GM18870 (cell line): ENCODE data around the gene HLX.

Experiments used
- ATAC-seq: cut with Tn5 transposase; IDR thresholded peaks from one replicate; pipeline ENCODE4 v1.9.1; 2021; ENCODE audit warnings: moderate library complexity; ENCODE audit not compliant: unreplicated experiment

Gene HLX

GRCh38 chr1:220895412-220895946, 16.2 kb downstream of the HLX start:
- no peak for ATAC-seq

- ATAC-seq, result no peak
These were observed 16.8 kb downstream of the HLX start for GRCh38 chr1:220896092-220896491.

- no peak for ATAC-seq
These were observed 21.6 kb downstream of the HLX start for GRCh38 chr1:220900842-220901241.

- ATAC-seq, result no peak
These were observed 22.6 kb downstream of the HLX start for GRCh38 chr1:220901881-220902280.

GRCh38 chr1:220902916-220903315, 23.7 kb downstream of the HLX start:
- ATAC-seq, result no peak

- no peak for ATAC-seq
These were observed 25.6 kb downstream of the HLX start for GRCh38 chr1:220904876-220905275.

- ATAC-seq, result no peak
These were observed 26.7 kb downstream of the HLX start for GRCh38 chr1:220905650-220906560.

- no peak for ATAC-seq
These were observed 27.5 kb downstream of the HLX start for GRCh38 chr1:220906561-220907334.

GRCh38 chr1:220908757-220909156, 29.5 kb downstream of the HLX start:
- no peak for ATAC-seq

GRCh38 chr1:220910021-220910420, 30.8 kb downstream of the HLX start:
- ATAC-seq, result no peak

GRCh38 chr1:220914283-220915116, 35.3 kb downstream of the HLX start:
- ATAC-seq, result no peak

- no peak for ATAC-seq
These were observed 35.8 kb downstream of the HLX start for GRCh38 chr1:220915117-220915440.

- no peak for ATAC-seq
These were observed 36.7 kb downstream of the HLX start for GRCh38 chr1:220915954-220916353.

- no peak for ATAC-seq
These were observed 37.9 kb downstream of the HLX start for GRCh38 chr1:220917101-220917500.

GRCh38 chr1:220917535-220918209, 38.4 kb downstream of the HLX start:
- ATAC-seq, result no peak

GRCh38 chr1:220918285-220918951, 39.2 kb downstream of the HLX start:
- ATAC-seq, result no peak

- no peak for ATAC-seq
These were observed 41.7 kb downstream of the HLX start for GRCh38 chr1:220920967-220921366.

- ATAC-seq, result no peak
These were observed 42.3 kb downstream of the HLX start for GRCh38 chr1:220921498-220921897.

GRCh38 chr1:220921971-220922635, 42.9 kb downstream of the HLX start:
- no peak for ATAC-seq
